Kidney (tissue), 14 donors: ENCODE results near the gene ZNF143. TPM values are rescaled to one million over a fixed set of nuclear protein-coding genes. Genes with fewer than 3 reads are reported as not detected.
A peak's percentile ranks its signal among the peaks of the same experiment; 100 is the strongest.

Experiments
- DNase-seq, 5 donors: peaks; one replicate each; pipeline ENCODE4 v3.0.0-alpha.2; 2013 to 2020
- FAIRE-seq: peaks from 2 replicates; lab custom pipeline; 2012; peaks lifted over from hg19 to GRCh38; lab: Jason Lieb, UNC
- H3K27ac ChIP-seq, 2 donors: one replicate each; pipeline ENCODE4 v1.7.0; 2013; ENCODE audit warnings: low read depth in 2 of 2, low read length in 2 of 2, inconsistent platforms in 1 of 2
- H3K27me3 ChIP-seq: one replicate; pipeline ENCODE4 v1.7.1; 2013; ENCODE audit warnings: low read length, inconsistent platforms; ENCODE audit not compliant: control insufficient read depth, insufficient read depth
- H3K36me3 ChIP-seq, 3 donors: one replicate each; pipeline versions ENCODE4 v1.7.0 to v1.7.1; 2013; ENCODE audit warnings: low read length in 3 of 3, control low read depth in 1 of 3, inconsistent platforms in 1 of 3; ENCODE audit not compliant: insufficient read depth in 3 of 3, control insufficient read depth in 2 of 3
- H3K4me1 ChIP-seq, 3 donors: one replicate each; pipeline versions ENCODE4 v1.7.0 to v1.7.1; 2013; ENCODE audit warnings: low read length in 3 of 3, inconsistent platforms in 1 of 3, low read depth in 1 of 3; ENCODE audit not compliant: control insufficient read depth in 2 of 3, insufficient read depth in 2 of 3
- H3K4me3 ChIP-seq, 3 donors: one replicate each; pipeline versions ENCODE4 v1.7.0 to v1.8.1; 2013; ENCODE audit warnings: low read length in 3 of 3, control low read depth in 1 of 3, inconsistent platforms in 1 of 3
- H3K9ac ChIP-seq, 3 donors: one replicate each; pipeline versions ENCODE4 v1.7.0 to v1.7.1; 2013; ENCODE audit warnings: low read length in 3 of 3, control low read depth in 1 of 3, inconsistent platforms in 1 of 3
- H3K9me3 ChIP-seq, 3 donors: one replicate each; pipeline versions ENCODE4 v1.7.0 to v1.7.1; 2013; ENCODE audit warnings: low read length in 3 of 3, control low read depth in 1 of 3, inconsistent platforms in 1 of 3; ENCODE audit not compliant: control insufficient read depth in 2 of 3, insufficient read depth in 1 of 3
- intact Hi-C: fragments of 100-400 bp; cut with DNase I; formaldehyde crosslinking; loops from one replicate; pipeline ENCODE4 v1.11.1; 2022
- polyA plus RNA-seq: library from polyadenylated mRNA; stranded (reverse); fragments of 350-450 nt; fragmentation: Illumina TruSeq; extraction: RNeasy Lipid Tissue Mini Kit (QIAGEN cat#74804); gene quantifications from one replicate; pipeline ENCODE4 v1.2.3, GENCODE V29; 2014; ENCODE audit warnings: low read depth, low replicate concordance; ENCODE audit not compliant: insufficient read depth
- total RNA-seq: library from RNA; stranded (reverse); fragmentation: NEBNext Ultra II Directional; extraction: Animal tissue kit (Norgen Biotek cat#: 25700); gene quantifications from one replicate; pipeline ENCODE4 v1.2.1, GENCODE V29; 2021
- TF ChIP-seq, protein P1 (sequence below): IDR thresholded peaks from 3 replicates; pipeline ENCODE4 v1.5.1; 2012; ENCODE audit warnings: mild to moderate bottlenecking, moderate library complexity, borderline replicate concordance; ENCODE audit not compliant: insufficient read depth; ENCODE audit errors: extremely low read depth
- donor health status: control.
- donor health status: control.
- donor health status: control.
- donor health status: control.
- donor health status: control.
- donor health status: DM: yes; HTN: yes; CAD: no.
- donor health status: Normal renal cell carcinoma (clear cell type).

Gene ZNF143
- total and polyA plus RNA-seq, 2 donors from 2014 or later, result 8.6 to 30.3 TPM

DNA sequence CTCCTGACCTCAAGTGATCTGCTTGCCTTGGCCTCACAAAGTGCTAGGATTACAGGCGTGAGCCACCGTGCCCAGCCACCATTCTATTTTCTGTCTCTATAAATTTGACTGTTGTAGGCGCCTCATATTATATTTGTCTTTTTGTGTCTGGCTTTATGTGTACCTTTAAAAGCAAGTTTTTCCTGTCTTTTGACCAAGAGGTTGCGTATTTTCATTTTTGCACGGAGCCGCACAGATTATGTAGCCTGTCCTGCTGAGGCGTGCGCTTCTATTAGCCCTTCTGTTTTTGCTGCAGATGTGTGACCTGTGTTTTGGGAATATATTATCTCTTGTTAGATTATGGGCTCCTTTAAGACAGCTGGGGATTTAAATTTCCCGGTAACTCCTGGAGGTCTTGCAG lies 72.2 kb downstream of the ZNF143 start:
- FAIRE-seq (no peak), DNase-seq (no peak)
- no peaks in the 10 kb centered on the region for H3K9me3 ChIP-seq
- no peak overlapping the region for H3K9ac ChIP-seq
- no peak overlapping the region for H3K27ac ChIP-seq
- intact Hi-C loops, result no loop called here
- H3K27me3 ChIP-seq, result no peaks in the 10 kb centered on the region
- TF ChIP-seq, protein P1, sequence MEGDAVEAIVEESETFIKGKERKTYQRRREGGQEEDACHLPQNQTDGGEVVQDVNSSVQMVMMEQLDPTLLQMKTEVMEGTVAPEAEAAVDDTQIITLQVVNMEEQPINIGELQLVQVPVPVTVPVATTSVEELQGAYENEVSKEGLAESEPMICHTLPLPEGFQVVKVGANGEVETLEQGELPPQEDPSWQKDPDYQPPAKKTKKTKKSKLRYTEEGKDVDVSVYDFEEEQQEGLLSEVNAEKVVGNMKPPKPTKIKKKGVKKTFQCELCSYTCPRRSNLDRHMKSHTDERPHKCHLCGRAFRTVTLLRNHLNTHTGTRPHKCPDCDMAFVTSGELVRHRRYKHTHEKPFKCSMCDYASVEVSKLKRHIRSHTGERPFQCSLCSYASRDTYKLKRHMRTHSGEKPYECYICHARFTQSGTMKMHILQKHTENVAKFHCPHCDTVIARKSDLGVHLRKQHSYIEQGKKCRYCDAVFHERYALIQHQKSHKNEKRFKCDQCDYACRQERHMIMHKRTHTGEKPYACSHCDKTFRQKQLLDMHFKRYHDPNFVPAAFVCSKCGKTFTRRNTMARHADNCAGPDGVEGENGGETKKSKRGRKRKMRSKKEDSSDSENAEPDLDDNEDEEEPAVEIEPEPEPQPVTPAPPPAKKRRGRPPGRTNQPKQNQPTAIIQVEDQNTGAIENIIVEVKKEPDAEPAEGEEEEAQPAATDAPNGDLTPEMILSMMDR, result no peak
- no peaks in the 10 kb centered on the region for H3K36me3 ChIP-seq
- H3K4me3 ChIP-seq, result no peak overlapping the region
- peaks cover 4 to 9% (median 8%) of the 10 kb centered on the region in 3 donors for H3K4me1 ChIP-seq

DNA sequence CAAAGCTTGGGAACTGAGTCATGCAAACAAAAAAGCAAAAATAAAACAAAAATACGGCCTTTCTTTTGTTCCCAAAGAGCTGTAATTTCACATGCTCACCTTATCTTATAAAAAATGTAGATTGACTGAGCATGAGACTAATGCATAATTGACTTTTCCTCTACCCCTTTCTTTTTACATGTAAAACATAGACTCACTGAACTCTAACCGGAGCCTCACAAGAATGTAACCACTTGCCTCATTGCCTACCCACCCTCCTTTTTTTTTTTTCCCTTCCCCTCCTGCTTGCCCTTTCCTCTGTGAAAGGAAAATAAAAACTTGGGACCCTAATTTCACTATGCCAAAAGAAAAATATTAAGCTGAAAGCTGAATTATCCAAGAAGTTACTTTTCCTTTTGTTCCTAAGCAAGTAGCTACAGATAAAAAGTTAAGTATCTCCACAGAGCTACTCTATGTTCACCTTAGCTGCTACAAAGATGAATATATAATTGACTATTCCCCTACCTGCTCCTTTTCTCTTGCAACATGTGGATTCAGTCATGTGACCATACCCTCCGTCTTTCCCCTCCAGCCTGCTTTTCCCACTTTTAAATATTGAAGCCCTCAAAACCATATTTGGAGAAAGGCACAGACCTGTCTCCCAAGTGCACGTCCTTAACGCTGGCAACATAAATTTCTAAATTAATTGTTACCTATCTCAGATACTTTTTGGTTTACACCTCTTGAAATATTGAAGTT lies 73.1 kb downstream of the ZNF143 start:
- H3K4me1 ChIP-seq, result peaks cover 4 to 8% (median 4%) of the 10 kb centered on the region in 3 donors

DNA sequence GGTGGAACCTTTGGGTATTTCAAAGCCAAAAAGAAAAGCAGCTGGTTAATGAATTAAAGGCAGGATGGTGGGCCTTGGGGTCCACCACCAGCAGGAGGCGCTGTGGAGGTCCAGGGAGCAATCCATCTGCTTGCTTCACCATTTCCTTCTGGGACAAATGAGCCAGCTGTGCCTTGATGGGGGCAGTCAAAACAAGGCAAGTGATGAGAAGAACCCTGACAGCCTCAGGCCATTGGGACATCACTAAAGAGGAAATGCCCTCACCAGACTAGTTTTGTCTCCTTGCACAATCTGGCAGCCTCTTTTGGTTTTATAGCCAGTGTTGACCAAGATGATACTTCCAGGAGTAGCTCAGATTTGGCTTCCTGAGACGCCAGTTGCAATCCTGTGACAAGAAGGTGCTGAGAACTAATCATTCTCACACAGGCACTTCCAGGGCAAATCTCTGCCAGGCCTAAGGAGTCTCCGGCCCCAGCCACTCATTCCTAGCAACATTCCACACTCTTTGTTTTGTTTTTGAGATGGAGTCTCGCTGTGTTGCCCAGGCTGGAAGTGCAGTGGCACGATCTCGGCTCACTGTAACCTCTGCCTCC lies 74.5 kb downstream of the ZNF143 start:
- TF ChIP-seq, protein P1, result peak; percentile 72
- Histone ChIP-seq H3K36me3 (no peaks in the 10 kb centered on the region), H3K9ac (no peak overlapping the region), H3K4me3 (no peak overlapping the region), H3K27me3 (no peaks in the 10 kb centered on the region), H3K9me3 (no peaks in the 10 kb centered on the region), H3K4me1 (peaks cover 0 to 2% (median 1%) of the 10 kb centered on the region in 3 donors), H3K27ac (no peak overlapping the region)
- FAIRE-seq (no peak), DNase-seq (peak in 4 of 5 donors; percentile 56 to 65 (median 60))
- intact Hi-C loops, result no loop called here

More for the DNA sequence above, 73.1 kb downstream of the ZNF143 start:
- no peaks in the 10 kb centered on the region for H3K36me3 ChIP-seq
- DNase-seq (peak in 1 of 5 donors; percentile 36), FAIRE-seq (no peak)
- no peak overlapping the region for H3K4me3 ChIP-seq
- H3K27me3 ChIP-seq, result no peaks in the 10 kb centered on the region
- TF ChIP-seq, protein P1, result no peak
- H3K9me3 ChIP-seq, result no peaks in the 10 kb centered on the region
- intact Hi-C loops, result no loop called here
- H3K9ac ChIP-seq, result no peak overlapping the region
- no peak overlapping the region for H3K27ac ChIP-seq
